IPS-18c (cell line): Measurements from ENCODE around the gene DMKN.
"Not testable (repeated sequence)": the region's sequence is repeated elsewhere in the genome, so short reads cannot be mapped to it uniquely, and the experiment has no call there.

Source experiments
- H3K4me3 ChIP-seq: 2 replicates; pipeline ENCODE4 v1.7.0; 2013; ENCODE audit warnings: low read depth, mild to moderate bottlenecking, low read length, moderate library complexity; ENCODE audit not compliant: insufficient read depth
- H3K9me3 ChIP-seq: one replicate; pipeline ENCODE4 v1.6.1; 2013; ENCODE audit warnings: mild to moderate bottlenecking, low read length, moderate library complexity; ENCODE audit not compliant: control insufficient read depth, insufficient read depth

The DMKN gene

GRCh38 chr19:35488677-35489076 lies 24.8 kb downstream of the DMKN start:
- H3K4me3 ChIP-seq = no peak overlapping the region
- no peaks in the 10 kb centered on the region for H3K9me3 ChIP-seq

- H3K9me3 ChIP-seq = no peaks in the 10 kb centered on the region
- H3K4me3 ChIP-seq = no peak overlapping the region
Measured at GRCh38 chr19:35487656-35488182, 25.7 kb downstream of the DMKN start.

GRCh38 chr19:35486268-35486708 lies 27.2 kb downstream of the DMKN start:
- no peaks in the 10 kb centered on the region for H3K9me3 ChIP-seq
- H3K4me3 ChIP-seq = no peak overlapping the region

- Histone ChIP-seq H3K9me3 (no peaks in the 10 kb centered on the region), H3K4me3 (no peak overlapping the region)
Measured at GRCh38 chr19:35484252-35485036, 29.0 kb downstream of the DMKN start.

GRCh38 chr19:35483089-35483488 lies 30.4 kb downstream of the DMKN start:
- no peaks in the 10 kb centered on the region for H3K9me3 ChIP-seq
- no peak overlapping the region for H3K4me3 ChIP-seq

- Histone ChIP-seq H3K4me3 (no peak overlapping the region), H3K9me3 (no peaks in the 10 kb centered on the region)
Measured at GRCh38 chr19:35478794-35479677, 34.4 kb downstream of the DMKN start.

GRCh38 chr19:35476149-35476548 lies 37.3 kb downstream of the DMKN start:
- H3K9me3 ChIP-seq = no peaks in the 10 kb centered on the region
- no peak overlapping the region for H3K4me3 ChIP-seq

- not testable (repeated sequence) for H3K4me3 ChIP-seq, H3K9me3 ChIP-seq
Measured at GRCh38 chr19:35474594-35474993, 38.9 kb downstream of the DMKN start.

GRCh38 chr19:35474104-35474503 lies 39.3 kb downstream of the DMKN start:
- no peak overlapping the region for H3K4me3 ChIP-seq
- H3K9me3 ChIP-seq = no peaks in the 10 kb centered on the region

- H3K9me3 ChIP-seq = no peaks in the 10 kb centered on the region
- H3K4me3 ChIP-seq = no peak overlapping the region
Measured at GRCh38 chr19:35471946-35472345, 41.5 kb downstream of the DMKN start.

- not testable (repeated sequence) for H3K9me3 ChIP-seq, H3K4me3 ChIP-seq
Measured at GRCh38 chr19:35471075-35471474, 42.4 kb downstream of the DMKN start.

- Histone ChIP-seq H3K4me3 (no peak overlapping the region), H3K9me3 (no peaks in the 10 kb centered on the region)
Measured at GRCh38 chr19:35470128-35470527, 43.3 kb downstream of the DMKN start.

GRCh38 chr19:35468637-35469036 lies 44.8 kb downstream of the DMKN start:
- H3K9me3 ChIP-seq = no peaks in the 10 kb centered on the region
- no peak overlapping the region for H3K4me3 ChIP-seq

- H3K4me3 ChIP-seq = no peak overlapping the region
- no peaks in the 10 kb centered on the region for H3K9me3 ChIP-seq
Measured at GRCh38 chr19:35466259-35466658, 47.2 kb downstream of the DMKN start.

- not testable (repeated sequence) for H3K9me3 ChIP-seq, H3K4me3 ChIP-seq
Measured at GRCh38 chr19:35462956-35463355, 50.5 kb downstream of the DMKN start.

- no peak overlapping the region for H3K4me3 ChIP-seq
- no peaks in the 10 kb centered on the region for H3K9me3 ChIP-seq
Measured at GRCh38 chr19:35462476-35462953, 50.9 kb downstream of the DMKN start.

GRCh38 chr19:35461788-35462187 lies 51.7 kb downstream of the DMKN start:
- H3K9me3 ChIP-seq, H3K4me3 ChIP-seq: not testable (repeated sequence)

GRCh38 chr19:35461060-35461459 lies 52.4 kb downstream of the DMKN start:
- no peaks in the 10 kb centered on the region for H3K9me3 ChIP-seq
- H3K4me3 ChIP-seq = no peak overlapping the region
